Mesenchymal stem cell (in vitro differentiated cells and primary cell): Measurements from ENCODE around the gene KRR1.
"Not testable (repeated sequence)": the region's sequence is repeated elsewhere in the genome, so short reads cannot be mapped to it uniquely, and the experiment has no call there.

Experiments
- DNase-seq: peaks from one replicate; pipeline ENCODE4 v3.0.0-alpha.2; 2013
- H2AFZ ChIP-seq: one replicate; pipeline ENCODE4 v1.6.1; 2013; ENCODE audit warnings: low read depth, mild to moderate bottlenecking, control low read depth, inconsistent platforms, low read length, moderate library complexity
- H2AK5ac ChIP-seq: 2 replicates; pipeline ENCODE4 v1.6.1; 2013; ENCODE audit warnings: low read length, moderate library complexity, mild to moderate bottlenecking, inconsistent platforms; ENCODE audit not compliant: severe bottlenecking
- H2BK120ac ChIP-seq: one replicate; pipeline ENCODE4 v1.6.1; 2013; ENCODE audit warnings: low read depth, mild to moderate bottlenecking, inconsistent platforms, low read length, moderate library complexity
- H2BK12ac ChIP-seq, 2 experiments: one replicate each; pipeline ENCODE4 v1.6.1; 2013; ENCODE audit warnings: inconsistent platforms in 2 of 2, low read length in 2 of 2, mild to moderate bottlenecking in 2 of 2, moderate library complexity in 2 of 2, control low read depth in 1 of 2
- H2BK15ac ChIP-seq: one replicate; pipeline ENCODE4 v1.6.1; 2013; ENCODE audit warnings: mild to moderate bottlenecking, low read depth, inconsistent platforms; ENCODE audit not compliant: poor library complexity, severe bottlenecking
- H2BK5ac ChIP-seq: 2 replicates; pipeline ENCODE4 v1.6.1; 2013; ENCODE audit warnings: low read depth, mild to moderate bottlenecking, low read length, control low read depth, inconsistent platforms; ENCODE audit not compliant: poor library complexity, severe bottlenecking
- H3K14ac ChIP-seq, 2 experiments: one replicate each; pipeline ENCODE4 v1.6.1; 2013; ENCODE audit warnings: inconsistent platforms in 2 of 2, low read length in 2 of 2, control low read depth in 1 of 2, mild to moderate bottlenecking in 1 of 2, moderate library complexity in 1 of 2
- H3K18ac ChIP-seq, 2 experiments: one replicate each; pipeline ENCODE4 v1.6.1; 2013; ENCODE audit warnings: inconsistent platforms in 2 of 2, low read length in 2 of 2, control low read depth in 1 of 2, low read depth in 1 of 2, mild to moderate bottlenecking in 1 of 2
- H3K23ac ChIP-seq, 2 experiments: one replicate each; pipeline ENCODE4 v1.6.1; 2013; ENCODE audit warnings: inconsistent platforms in 2 of 2, low read length in 2 of 2, mild to moderate bottlenecking in 2 of 2, moderate library complexity in 2 of 2, control low read depth in 1 of 2
- H3K27ac ChIP-seq: 2 replicates; pipeline ENCODE4 v1.5.1; 2013; ENCODE audit warnings: mild to moderate bottlenecking, moderate library complexity, low read length, control low read depth, inconsistent platforms; ENCODE audit not compliant: poor library complexity, severe bottlenecking
- H3K27me3 ChIP-seq, 2 experiments: 2 replicates each; pipeline versions ENCODE4 v1.6.1 to v1.7.0; 2013; ENCODE audit warnings: low read length in 2 of 2, mild to moderate bottlenecking in 2 of 2, moderate library complexity in 2 of 2, control low read depth in 1 of 2, inconsistent platforms in 1 of 2; ENCODE audit not compliant: control insufficient read depth in 1 of 2, insufficient read depth in 1 of 2
- H3K36me3 ChIP-seq, 2 experiments: 2 replicates each; pipeline versions ENCODE4 v1.6.1 to v1.7.0; 2013; ENCODE audit warnings: low read length in 2 of 2, control low read depth in 1 of 2, inconsistent platforms in 1 of 2, low read depth in 1 of 2, mild to moderate bottlenecking in 1 of 2; ENCODE audit not compliant: insufficient read depth in 2 of 2, control insufficient read depth in 1 of 2
- H3K4ac ChIP-seq, 2 experiments: one replicate each; pipeline ENCODE4 v1.6.1; 2013; ENCODE audit warnings: inconsistent platforms in 2 of 2, low read length in 2 of 2, mild to moderate bottlenecking in 2 of 2, moderate library complexity in 2 of 2, control low read depth in 1 of 2, low read depth in 1 of 2
- H3K4me1 ChIP-seq: 2 replicates; pipeline ENCODE4 v1.6.1; 2013; ENCODE audit warnings: low read depth, low read length, control low read depth; ENCODE audit not compliant: control insufficient read depth, insufficient read depth
- H3K4me2 ChIP-seq: 2 replicates; pipeline ENCODE4 v1.6.1; 2013; ENCODE audit warnings: low read length, mild to moderate bottlenecking, inconsistent platforms; ENCODE audit not compliant: poor library complexity, severe bottlenecking
- H3K4me3 ChIP-seq, 2 experiments: 2 replicates each; pipeline versions ENCODE4 v1.5.1 to v1.7.0; 2013; ENCODE audit warnings: low read length in 2 of 2, mild to moderate bottlenecking in 2 of 2, control low read depth in 1 of 2, low read depth in 1 of 2; ENCODE audit not compliant: insufficient read depth in 1 of 2
- H3K79me1 ChIP-seq: replicated peaks from 2 replicates; pipeline ENCODE4 v1.6.1; 2013; ENCODE audit warnings: mild to moderate bottlenecking, control low read depth, low read length, inconsistent platforms; ENCODE audit not compliant: poor library complexity, severe bottlenecking
- H3K9ac ChIP-seq: 2 replicates; pipeline ENCODE4 v1.7.0; 2013; ENCODE audit warnings: mild to moderate bottlenecking, low read length, moderate library complexity
- H3K9me3 ChIP-seq: 2 replicates; pipeline ENCODE4 v1.7.0; 2013; ENCODE audit warnings: mild to moderate bottlenecking, low read length; ENCODE audit not compliant: control insufficient read depth
- H4K8ac ChIP-seq: one replicate; pipeline ENCODE4 v1.6.1; 2013; ENCODE audit warnings: inconsistent platforms, mild to moderate bottlenecking, low read length, moderate library complexity
- H4K91ac ChIP-seq: one replicate; pipeline ENCODE4 v1.6.1; 2013; ENCODE audit warnings: mild to moderate bottlenecking, low read length, inconsistent platforms
- WGBS: methylation state at CpG from one replicate; pipeline ENCODE4 v1.1.7; 2013; ENCODE audit warnings: mixed read lengths; 5-methylcytosine and 5-hydroxymethylcytosine counted together

KRR1 gene

DNA sequence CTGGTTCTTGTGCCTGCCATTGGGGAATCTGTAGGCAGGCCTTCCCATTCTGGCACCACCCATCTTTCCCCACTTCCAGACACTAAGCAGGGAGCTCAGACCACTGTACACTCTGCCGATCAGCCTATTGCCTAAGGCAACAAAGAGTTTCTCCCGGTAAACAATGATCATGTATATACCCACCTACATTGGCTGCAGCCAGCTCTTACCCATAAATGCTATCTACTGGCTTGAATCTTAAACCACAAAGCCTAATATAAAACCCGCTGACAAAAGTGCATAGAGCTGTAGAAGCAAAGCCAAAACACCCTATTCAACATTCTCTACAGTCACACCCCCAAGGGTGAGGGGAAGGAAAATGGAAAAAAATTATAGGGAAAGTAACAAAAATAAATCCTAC is 51.7 kb downstream of the KRR1 start:
- 97% methylated on average over 2 of the region's 3 CpGs for WGBS
- no peak overlapping the region for H3K9ac ChIP-seq

DNA sequence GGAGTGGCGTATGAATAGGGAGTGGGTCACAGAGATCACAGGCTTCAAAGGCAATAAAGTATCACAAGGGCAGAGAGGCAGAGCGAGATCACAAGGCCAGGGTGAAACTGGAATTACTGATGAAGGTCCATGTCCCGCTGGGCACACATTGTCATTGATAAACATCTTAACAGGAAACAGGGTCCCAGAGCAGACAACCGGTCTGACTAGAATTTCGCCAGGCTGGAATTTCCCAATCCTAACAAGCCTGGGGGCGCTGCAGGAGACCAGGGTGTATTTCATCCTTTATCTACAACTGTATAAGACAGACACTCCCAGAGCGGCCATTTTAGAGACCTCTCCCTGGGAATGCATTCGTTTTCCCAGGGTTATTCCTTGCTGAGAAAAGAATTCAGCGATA is 53.5 kb downstream of the KRR1 start:
- H2BK12ac ChIP-seq, H3K27me3 ChIP-seq, H3K4me1 ChIP-seq, H3K23ac ChIP-seq, H2BK5ac ChIP-seq, H4K91ac ChIP-seq, H3K14ac ChIP-seq, H3K79me1 ChIP-seq, H2BK15ac ChIP-seq, H2BK120ac ChIP-seq, H3K4ac ChIP-seq, H3K27ac ChIP-seq, H4K8ac ChIP-seq, H3K18ac ChIP-seq, H3K9ac ChIP-seq, H3K4me2 ChIP-seq, H2AFZ ChIP-seq, H2AK5ac ChIP-seq, H3K9me3 ChIP-seq, H3K36me3 ChIP-seq, H3K4me3 ChIP-seq: not testable (repeated sequence)
- peak; percentile 6 for DNase-seq
- 77% methylated on average over 9 of the region's 9 CpGs for WGBS

More for the DNA sequence above, 51.7 kb downstream of the KRR1 start:
- Histone ChIP-seq H2AFZ (no peak overlapping the region), H3K4ac (no peak overlapping the region), H3K27me3 (no peaks in the 10 kb centered on the region), H3K4me1 (no peaks in the 10 kb centered on the region), H3K14ac (no peak overlapping the region), H3K4me3 (no peak overlapping the region), H4K8ac (no peak overlapping the region), H3K27ac (no peak overlapping the region), H3K9me3 (peaks cover 11% of the 10 kb centered on the region), H3K79me1 (no peaks in the 10 kb centered on the region), H2BK5ac (no peak overlapping the region), H4K91ac (no peak overlapping the region), H3K36me3 (no peaks in the 10 kb centered on the region), H2BK15ac (no peak overlapping the region), H3K18ac (no peak overlapping the region), H3K23ac (no peak overlapping the region), H2BK120ac (no peak overlapping the region), H3K4me2 (no peak overlapping the region), H2BK12ac (no peak overlapping the region), H2AK5ac (no peak overlapping the region)
- DNase-seq: no peak

DNA sequence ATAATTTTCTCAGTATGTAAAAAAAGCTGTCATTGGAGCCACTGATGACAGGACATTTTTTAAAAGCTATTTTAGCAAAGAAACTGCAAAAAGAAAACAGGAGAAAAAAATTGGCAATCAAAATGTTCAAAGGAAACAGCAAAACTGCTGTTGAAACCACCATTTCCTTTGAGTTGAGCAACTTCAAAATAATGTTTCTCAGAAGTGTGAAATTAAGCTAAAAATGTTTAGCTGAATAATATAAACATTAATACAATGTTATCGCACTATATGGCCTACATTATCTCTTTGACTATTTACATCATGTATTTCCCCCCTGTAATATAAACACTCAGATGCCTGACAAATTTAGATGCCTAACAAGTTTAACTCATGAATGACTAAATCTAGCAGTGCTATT is 54.2 kb downstream of the KRR1 start:
- Histone ChIP-seq H3K4me1 (no peaks in the 10 kb centered on the region), H3K27me3 (no peaks in the 10 kb centered on the region), H3K27ac (no peak overlapping the region), H2BK5ac (no peak overlapping the region), H2BK15ac (no peak overlapping the region), H2BK120ac (no peak overlapping the region), H4K91ac (no peak overlapping the region), H3K9me3 (peaks cover 3% of the 10 kb centered on the region), H2AK5ac (no peak overlapping the region), H3K14ac (no peak overlapping the region), H3K4me2 (no peak overlapping the region), H3K4ac (no peak overlapping the region), H3K36me3 (no peaks in the 10 kb centered on the region), H3K18ac (no peak overlapping the region), H4K8ac (no peak overlapping the region), H3K79me1 (no peaks in the 10 kb centered on the region), H3K4me3 (no peak overlapping the region), H3K9ac (no peak overlapping the region), H2AFZ (no peak overlapping the region), H2BK12ac (no peak overlapping the region), H3K23ac (no peak overlapping the region)
- peak; percentile 13 for DNase-seq
- WGBS: 38% methylated on average over 1 of the region's 1 CpG

DNA sequence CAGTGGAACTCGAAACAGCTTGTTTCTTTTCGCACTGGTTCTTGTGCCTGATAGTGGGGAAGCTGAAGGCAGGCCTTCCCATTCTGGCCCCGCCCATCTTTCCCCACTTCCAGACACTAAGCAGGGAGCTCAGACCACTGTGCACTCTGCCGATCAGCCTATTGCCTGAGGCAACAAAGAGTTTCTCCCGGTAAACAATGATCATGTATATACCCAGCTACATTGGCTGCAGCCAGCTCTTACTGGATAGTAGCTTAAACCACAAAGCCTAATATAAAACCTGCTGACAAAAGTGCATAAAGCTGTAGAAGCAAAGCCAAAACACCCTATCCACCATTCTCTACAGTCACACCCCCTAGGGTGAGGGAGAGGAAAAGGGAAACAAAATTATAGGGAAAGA is 55.6 kb downstream of the KRR1 start:
- WGBS: 82% methylated on average over 5 of the region's 5 CpGs
- no peak overlapping the region for H2BK5ac ChIP-seq
- no peak overlapping the region for H3K18ac ChIP-seq
- no peak overlapping the region for H2AFZ ChIP-seq
- peaks cover 3% of the 10 kb centered on the region for H3K9me3 ChIP-seq
- H2BK15ac ChIP-seq: no peak overlapping the region
- no peak overlapping the region for H3K4me3 ChIP-seq
- no peaks in the 10 kb centered on the region for H3K27me3 ChIP-seq
- H3K9ac ChIP-seq: no peak overlapping the region
- H4K91ac ChIP-seq: no peak overlapping the region
- no peaks in the 10 kb centered on the region for H3K4me1 ChIP-seq
- no peaks in the 10 kb centered on the region for H3K36me3 ChIP-seq
- DNase-seq: no peak
- no peak overlapping the region for H3K4me2 ChIP-seq
- no peak overlapping the region for H3K27ac ChIP-seq
- no peak overlapping the region for H3K14ac ChIP-seq
- H3K23ac ChIP-seq: no peak overlapping the region
- no peaks in the 10 kb centered on the region for H3K79me1 ChIP-seq
- no peak overlapping the region for H3K4ac ChIP-seq
- H4K8ac ChIP-seq: no peak overlapping the region
- H2BK12ac ChIP-seq: no peak overlapping the region
- no peak overlapping the region for H2BK120ac ChIP-seq
- H2AK5ac ChIP-seq: no peak overlapping the region
